Endodermal cell (in vitro differentiated cells): ENCODE data around the gene ITGA7. TPM values are rescaled to one million over a fixed set of nuclear protein-coding genes. Genes with fewer than 3 reads are reported as not detected.
A peak's percentile ranks its signal among the peaks of the same experiment; 100 is the strongest.

Experiments
- DNase-seq: peaks from one replicate; pipeline ENCODE4 v3.0.0-alpha.2; 2017
- H3K27ac ChIP-seq: 2 replicates; pipeline ENCODE4 v1.5.1; 2013; ENCODE audit warnings: mild to moderate bottlenecking, low read depth, low read length, moderate library complexity
- H3K27me3 ChIP-seq: 2 replicates; pipeline ENCODE4 v1.6.1; 2013; ENCODE audit warnings: mild to moderate bottlenecking, low read length, moderate library complexity; ENCODE audit not compliant: insufficient read depth, control insufficient read depth, poor library complexity, severe bottlenecking
- H3K36me3 ChIP-seq: 2 replicates; pipeline ENCODE4 v1.7.0; 2013; ENCODE audit warnings: mild to moderate bottlenecking, low read length, moderate library complexity; ENCODE audit not compliant: control insufficient read depth, insufficient read depth
- H3K4me1 ChIP-seq: one replicate; pipeline ENCODE4 v1.7.0; 2013; ENCODE audit warnings: low read length; ENCODE audit not compliant: control insufficient read depth, insufficient read depth
- H3K4me3 ChIP-seq: 2 replicates; pipeline ENCODE4 v1.5.1; 2013; ENCODE audit warnings: mild to moderate bottlenecking, low read length, moderate library complexity
- H3K9ac ChIP-seq: 2 replicates; pipeline ENCODE4 v1.6.1; 2013; ENCODE audit warnings: mild to moderate bottlenecking, low read length, moderate library complexity; ENCODE audit not compliant: poor library complexity, severe bottlenecking; ENCODE audit errors: extremely low read depth
- H3K9me3 ChIP-seq: 2 replicates; pipeline ENCODE4 v1.6.1; 2013; ENCODE audit warnings: mild to moderate bottlenecking, low read length, moderate library complexity; ENCODE audit not compliant: control insufficient read depth
- H3K27ac Mint-ChIP-seq: 2 replicates; pipeline ENCODE4 v1.8.0; 2020; ENCODE audit warnings: mixed read lengths
- H3K27me3 Mint-ChIP-seq: 2 replicates; pipeline ENCODE4 v1.8.0; 2021; ENCODE audit warnings: mild to moderate bottlenecking, mixed read lengths; ENCODE audit not compliant: insufficient read depth
- H3K36me3 Mint-ChIP-seq: 2 replicates; pipeline ENCODE4 v1.8.0; 2020; ENCODE audit warnings: low read depth, mixed read lengths
- H3K4me1 Mint-ChIP-seq: 2 replicates; pipeline ENCODE4 v1.8.0; 2020; ENCODE audit warnings: mixed read lengths
- H3K4me3 Mint-ChIP-seq: 2 replicates; pipeline ENCODE4 v1.8.0; 2020; ENCODE audit warnings: mild to moderate bottlenecking, moderate library complexity, mixed read lengths
- H3K9me3 Mint-ChIP-seq: 2 replicates; pipeline ENCODE4 v1.8.0; 2020; ENCODE audit warnings: mild to moderate bottlenecking, mixed read lengths
- CTCF ChIP-seq: fragments of 200-600 bp; sonication (generic); conservative IDR thresholded peaks from 2 replicates; pipeline ENCODE4 v1.5.0; 2021; ENCODE audit warnings: antibody characterized with exemption, mild to moderate bottlenecking
- WGBS, 2 experiments: methylation state at CpG; one replicate each; pipeline versions ENCODE4 v1.1.5 to v1.1.7; 2013; ENCODE audit warnings: missing lambda C conversion rate in 2 of 2, mixed read lengths in 1 of 2; ENCODE audit not compliant: insufficient coverage in 1 of 2, insufficient read length in 1 of 2; 5-methylcytosine and 5-hydroxymethylcytosine counted together
- total RNA-seq, 2 donors: library from RNA; stranded (reverse); fragmentation: NEBNext Ultra II Directional in 1 of 2; extraction: Animal tissue kit (Norgen Biotek cat#: 25700) in 1 of 2; gene quantifications; 2 replicates in 1 of 2; 3 replicates in 1 of 2; pipeline ENCODE4 v1.2.1, GENCODE V29; 2021

The ITGA7 gene
- total RNA-seq, 2 donors from 2014 or later, result 106 to 122 TPM

GRCh38 chr12:55636853-55637252, 70.9 kb downstream of the ITGA7 start, which contains the start of gene OR10P1:
Gene OR10P1 (plus strand): TSS chr12:55636892. CDS start chr12:55636892, 0 bp downstream.
- Histone ChIP-seq H3K27me3 (no peaks in the 10 kb centered on the region), H3K4me3 (no peak within 1 kb of the TSS), H3K36me3 (no peaks in the 10 kb centered on the region), H3K27ac (no peak within 1 kb of the TSS), H3K9ac (no peak within 1 kb of the TSS), H3K9me3 (no peaks in the 10 kb centered on the region), H3K4me1 (no peaks in the 10 kb centered on the region)
- H3K4me3 Mint-ChIP-seq, result no peak within 1 kb of the TSS
- WGBS, 2 experiments, result 86 to 100% methylated on average over 4 to 6 of the region's 6 CpGs
- TF ChIP-seq CTCF, result no peak
- peaks cover 19% of the 10 kb centered on the region for H3K4me1 Mint-ChIP-seq
- peak; percentile 34 for DNase-seq
- peaks cover 26% of the 10 kb centered on the region for H3K27me3 Mint-ChIP-seq
- no peaks in the 10 kb centered on the region for H3K36me3 Mint-ChIP-seq
- H3K9me3 Mint-ChIP-seq, result no peaks in the 10 kb centered on the region
- H3K27ac Mint-ChIP-seq, result no peak within 1 kb of the TSS

- Histone ChIP-seq H3K4me1 (peaks cover 7% of the 10 kb centered on the region), H3K36me3 (no peaks in the 10 kb centered on the region), H3K9me3 (no peaks in the 10 kb centered on the region), H3K9ac (no peak overlapping the region), H3K27me3 (no peaks in the 10 kb centered on the region), H3K27ac (no peak overlapping the region), H3K4me3 (no peak overlapping the region)
- Mint-ChIP-seq H3K36me3 (no peaks in the 10 kb centered on the region), H3K9me3 (no peaks in the 10 kb centered on the region), H3K4me1 (peaks cover 24% of the 10 kb centered on the region), H3K27ac (no peak overlapping the region), H3K27me3 (peaks cover 26% of the 10 kb centered on the region), H3K4me3 (no peak overlapping the region)
- TF ChIP-seq CTCF, result no peak
- DNase-seq, result peak; percentile 38
- WGBS, 2 experiments, result 86 to 96% methylated on average over 5 to 6 of the region's 6 CpGs
Observed at GRCh38 chr12:55636116-55636655, 71.5 kb downstream of the ITGA7 start.

Other genes starting within 250 kb of the ITGA7 start
- gene OR6C70, start 237.8 kb downstream of the ITGA7 start, total RNA-seq, result not detected
- not detected for gene OR6C68, start 215.5 kb downstream of the ITGA7 start, total RNA-seq
- gene OR6C4, start 158.3 kb downstream of the ITGA7 start, total RNA-seq, result not detected
- gene OR2AP1, start 135.4 kb downstream of the ITGA7 start, total RNA-seq, result not detected
- not detected for gene OR10P1, start 71.0 kb downstream of the ITGA7 start, total RNA-seq
- gene BLOC1S1, start 8.1 kb upstream of the ITGA7 start, total RNA-seq, result 100 to 1,000 TPM in 1 of 2 donors, 10 to 100 TPM in 1; 95.1 to 102 TPM
- gene RDH5, start 12.5 kb upstream of the ITGA7 start, total RNA-seq, result 1 to 10 TPM; 4.1 to 7.4 TPM
- 1,000 to 10,000 TPM in 1 of 2 donors, 100 to 1,000 TPM in 1; 879 to 1,041 TPM for gene CD63, start 21.1 kb upstream of the ITGA7 start, total RNA-seq
- gene GDF11, start 35.2 kb upstream of the ITGA7 start, total RNA-seq, result 10 to 100 TPM; 29.8 to 33.0 TPM
- gene SARNP, start 109.8 kb upstream of the ITGA7 start, total RNA-seq, result 100 to 1,000 TPM in 1 of 2 donors, 10 to 100 TPM in 1; 95.7 to 119 TPM
- gene ORMDL2, start 110.1 kb upstream of the ITGA7 start, total RNA-seq, result 10 to 100 TPM; 43.7 to 57.1 TPM
- gene DNAJC14, start 121.7 kb upstream of the ITGA7 start, total RNA-seq, result 10 to 100 TPM; 33.2 to 50.9 TPM
- gene MMP19, start 135.0 kb upstream of the ITGA7 start, total RNA-seq, result 1 to 10 TPM in 1 of 2 donors, under 1 TPM in 1; 0.40 to 2.1 TPM
- gene PYM1, start 220.0 kb upstream of the ITGA7 start, total RNA-seq, result 10 to 100 TPM; 76.1 to 79.4 TPM
- gene DGKA, start 223.3 kb upstream of the ITGA7 start, total RNA-seq, result 10 to 100 TPM; 10.2 to 11.1 TPM